WTC11 (cell line): ENCODE results near the gene NALCN. TPM values are rescaled to one million over a fixed set of nuclear protein-coding genes. Genes with fewer than 3 reads are reported as not detected.

Source experiments
- ATAC-seq: fragments of 200-7000 bp; cut with Tn5 transposase; 2 replicates; pipeline ENCODE4 v1.10.0; 2021; ENCODE audit warnings: mild to moderate bottlenecking, moderate library complexity
- Bru-seq: library from RNA; stranded (reverse); fragments of 400-500 nt; gene quantifications from one replicate; lab custom pipeline; 2021; lab: Mats Ljungman, UMichigan
- CTCF ChIA-PET: fragments of 300-600 bp; sonication (Branson Sonifier 250); formaldehyde crosslinking; loops from one replicate; lab custom pipeline; 2021; ENCODE audit warnings: antibody characterized with exemption; lab: Charles Lee
- POLR2A ChIA-PET: fragments of 350-600 bp; sonication (Branson Sonifier 250); formaldehyde crosslinking; loops from one replicate; lab custom pipeline; 2021; ENCODE audit warnings: antibody characterized with exemption; lab: Charles Lee
- DNase-seq: peaks from one replicate; pipeline ENCODE4 v3.0.0; 2021; ENCODE audit warnings: low spot score
- H3K27ac Mint-ChIP-seq: 2 replicates; pipeline ENCODE4 v1.8.0; 2021; ENCODE audit warnings: mixed read lengths
- H3K27me3 Mint-ChIP-seq: 2 replicates; pipeline ENCODE4 v1.8.0; 2021; ENCODE audit warnings: low read depth, mild to moderate bottlenecking, moderate library complexity, mixed read lengths
- H3K36me3 Mint-ChIP-seq: 2 replicates; pipeline ENCODE4 v1.8.0; 2021; ENCODE audit warnings: mixed read lengths
- H3K4me1 Mint-ChIP-seq: 2 replicates; pipeline ENCODE4 v1.8.0; 2022; ENCODE audit warnings: mixed read lengths
- H3K4me3 Mint-ChIP-seq: 2 replicates; pipeline ENCODE4 v1.8.0; 2021; ENCODE audit warnings: mild to moderate bottlenecking, moderate library complexity, mixed read lengths
- H3K9me3 Mint-ChIP-seq: 2 replicates; pipeline ENCODE4 v1.8.0; 2021; ENCODE audit warnings: mixed read lengths
- ATF3 ChIP-seq: sonication (generic); formaldehyde crosslinking; conservative IDR thresholded peaks from 2 replicates; pipeline ENCODE4 v1.8.1; 2022; ENCODE audit warnings: mild to moderate bottlenecking, missing genetic modification reagents
- CREM ChIP-seq: sonication (generic); formaldehyde crosslinking; IDR thresholded peaks from 2 replicates; pipeline ENCODE4 v1.8.1; 2022; ENCODE audit warnings: mild to moderate bottlenecking, missing genetic modification reagents, moderate library complexity
- FOXK1 ChIP-seq: sonication (generic); formaldehyde crosslinking; IDR thresholded peaks from 2 replicates; pipeline ENCODE4 v1.8.0; 2022; ENCODE audit warnings: mild to moderate bottlenecking, moderate library complexity, missing genetic modification reagents
- FOXP4 ChIP-seq: sonication (generic); formaldehyde crosslinking; IDR thresholded peaks from 2 replicates; pipeline ENCODE4 v1.8.0; 2022; ENCODE audit warnings: mild to moderate bottlenecking, missing genetic modification reagents
- GABPB1 ChIP-seq: sonication (generic); formaldehyde crosslinking; IDR thresholded peaks from 2 replicates; pipeline ENCODE4 v1.8.1; 2023; ENCODE audit warnings: mild to moderate bottlenecking, missing genetic modification reagents
- GRHL2 ChIP-seq: fragments of 250-450 bp; sonication (Bioruptor Pico); IDR thresholded peaks from 2 replicates; pipeline ENCODE4 v1.8.0; 2022; ENCODE audit warnings: mild to moderate bottlenecking, moderate library complexity; ENCODE audit not compliant: insufficient replicate concordance, severe bottlenecking
- GTF2I ChIP-seq: fragments of 250-450 bp; sonication (Bioruptor Pico); conservative IDR thresholded peaks from 2 replicates; pipeline ENCODE4 v1.4.0; 2021; ENCODE audit warnings: mild to moderate bottlenecking
- IRF1 ChIP-seq: sonication (generic); formaldehyde crosslinking; IDR thresholded peaks from 2 replicates; pipeline ENCODE4 v1.8.0; 2023; ENCODE audit warnings: missing genetic modification reagents
- IRF2 ChIP-seq: sonication (generic); formaldehyde crosslinking; IDR thresholded peaks from 2 replicates; pipeline ENCODE4 v1.8.0; 2022; ENCODE audit warnings: low read depth, missing genetic modification reagents, borderline replicate concordance
- JAZF1 ChIP-seq: fragments of 250-450 bp; sonication (Bioruptor Pico); IDR thresholded peaks from 2 replicates; pipeline ENCODE4 v1.9.0; 2021; ENCODE audit warnings: moderate library complexity, mild to moderate bottlenecking, inconsistent platforms
- KAT7 ChIP-seq: sonication (generic); formaldehyde crosslinking; IDR thresholded peaks from 2 replicates; pipeline ENCODE4 v1.8.1; 2023; ENCODE audit warnings: missing genetic modification reagents, mild to moderate bottlenecking, borderline replicate concordance
- MLX ChIP-seq: sonication (generic); formaldehyde crosslinking; IDR thresholded peaks from 2 replicates; pipeline ENCODE4 v1.8.1; 2023; ENCODE audit warnings: mild to moderate bottlenecking, missing genetic modification reagents, moderate library complexity
- MYBL2 ChIP-seq: sonication (generic); formaldehyde crosslinking; IDR thresholded peaks from 2 replicates; pipeline ENCODE4 v1.8.1; 2023; ENCODE audit warnings: mild to moderate bottlenecking, moderate library complexity, missing genetic modification reagents
- NR3C1 ChIP-seq: sonication (generic); formaldehyde crosslinking; conservative IDR thresholded peaks from 2 replicates; pipeline ENCODE4 v1.8.1; 2023; ENCODE audit warnings: low read depth, mild to moderate bottlenecking, missing genetic modification reagents
- PREB ChIP-seq: sonication (generic); formaldehyde crosslinking; IDR thresholded peaks from 2 replicates; pipeline ENCODE4 v1.8.1; 2022; ENCODE audit warnings: mild to moderate bottlenecking, missing genetic modification reagents, moderate library complexity, borderline replicate concordance
- SOX15 ChIP-seq: fragments of 250-450 bp; sonication (Bioruptor Pico); IDR thresholded peaks from 2 replicates; pipeline ENCODE4 v1.9.0; 2021; ENCODE audit warnings: mild to moderate bottlenecking
- TEAD1 ChIP-seq: sonication (generic); formaldehyde crosslinking; IDR thresholded peaks from 2 replicates; pipeline ENCODE4 v1.8.0; 2022; ENCODE audit warnings: mild to moderate bottlenecking, missing genetic modification reagents
- ZBTB43 ChIP-seq: sonication (generic); formaldehyde crosslinking; IDR thresholded peaks from 2 replicates; pipeline ENCODE4 v1.8.1; 2023; ENCODE audit warnings: mild to moderate bottlenecking, missing genetic modification reagents
- ZMAT4 ChIP-seq: fragments of 250-450 bp; sonication (Bioruptor Pico); IDR thresholded peaks from 2 replicates; pipeline ENCODE4 v1.9.0; 2021; ENCODE audit warnings: mild to moderate bottlenecking
- ZNF317 ChIP-seq: sonication (generic); formaldehyde crosslinking; IDR thresholded peaks from 2 replicates; pipeline ENCODE4 v1.8.1; 2023; ENCODE audit warnings: low read depth, mild to moderate bottlenecking, moderate library complexity, missing genetic modification reagents, borderline replicate concordance
- ZSCAN18 ChIP-seq: fragments of 250-450 bp; sonication (Bioruptor Pico); IDR thresholded peaks from 2 replicates; pipeline ENCODE4 v2.1.2; 2022; ENCODE audit warnings: mild to moderate bottlenecking, moderate library complexity
- long read RNA-seq, 3 experiments: library from RNA in 1 of 3; library from capped mRNA in 1 of 3; library from polyadenylated mRNA in 1 of 3; unstranded in 2 of 3; stranded (forward) in 1 of 3; transcript quantifications; one replicate each; pipeline ENCODE4 v2.0.0, GENCODE V29; 2021
- total RNA-seq: library from RNA; stranded (reverse); gene quantifications from 3 replicates; pipeline ENCODE4 v1.2.3, GENCODE V29; 2021

Gene NALCN
- 0.11 to 0.34 TPM (median 0.33 TPM) in 3 replicates for total RNA-seq
- percentile 12 among the genes with signal in this experiment for Bru-seq, nascent RNA
- long read RNA-seq, experiment 1, partial matches to known transcripts: 2 of 3 reads
- long read RNA-seq, experiment 1, other reads (novel, unspliced or antisense): 1 of 3 reads
- long read RNA-seq, experiment 2: 0 reads
- long read RNA-seq, experiment 3: 0 reads

GRCh38 chr13:101416181-101417042 is at the start of gene NALCN:
TSS of gene NALCN (minus strand) at chr13:101416508. CDS start at chr13:101399126, 17,382 bp downstream.
- no peaks in the 10 kb centered on the region for H3K9me3 Mint-ChIP-seq
- peak within 1 kb of the TSS; percentile 75 for H3K4me3 Mint-ChIP-seq
- DNase-seq (peak; percentile 34), ATAC-seq (peak; percentile 80)
- ChIA-PET CTCF (interaction anchor here (0.7 kb wide), 1 partner anchor 258 kb away, joined by 3 read pairs; no protein-coding TSS in a partner anchor), POLR2A (interaction anchor here (0.6 kb wide), 2 partner anchors 9 to 22 kb away, joined by 3 read pairs; no protein-coding TSS in a partner anchor)
- H3K36me3 Mint-ChIP-seq: no peaks in the 10 kb centered on the region
- no peak within 1 kb of the TSS for H3K27ac Mint-ChIP-seq
- TF ChIP-seq GABPB1 (CRISPR knock-in tag): no peak
- TF ChIP-seq GRHL2 (CRISPR knock-in tag): no peak
- TF ChIP-seq IRF2 (CRISPR knock-in tag): no peak
- no peak for TF ChIP-seq KAT7 (CRISPR knock-in tag)
- TF ChIP-seq ZNF317 (CRISPR knock-in tag): no peak
- TF ChIP-seq JAZF1 (CRISPR knock-in tag): no peak
- no peak for TF ChIP-seq PREB (CRISPR knock-in tag)
- no peak for TF ChIP-seq ZBTB43 (CRISPR knock-in tag)
- TF ChIP-seq NR3C1 (CRISPR knock-in tag): no peak
- TF ChIP-seq ZSCAN18: no peak
- TF ChIP-seq ATF3 (CRISPR knock-in tag): no peak
- no peak for TF ChIP-seq FOXP4 (CRISPR knock-in tag)
- TF ChIP-seq IRF1: no peak
- TF ChIP-seq ZMAT4 (CRISPR knock-in tag): no peak
- H3K27me3 Mint-ChIP-seq: peaks cover 26% of the 10 kb centered on the region
- peaks cover 12% of the 10 kb centered on the region for H3K4me1 Mint-ChIP-seq

GRCh38 chr13:101465877-101466276 is 49.6 kb upstream of the NALCN start:
- no peak overlapping the region for H3K4me3 Mint-ChIP-seq
- DNase-seq (no peak), ATAC-seq (no peak)
- no peak overlapping the region for H3K27ac Mint-ChIP-seq
- no peaks in the 10 kb centered on the region for H3K4me1 Mint-ChIP-seq
- no peaks in the 10 kb centered on the region for H3K27me3 Mint-ChIP-seq
- ChIA-PET CTCF (no interaction called here), POLR2A (no interaction called here)
- no peaks in the 10 kb centered on the region for H3K36me3 Mint-ChIP-seq
- peaks cover under 1% of the 10 kb centered on the region for H3K9me3 Mint-ChIP-seq
- TF ChIP-seq MYBL2 (CRISPR knock-in tag) (no peak), SOX15 (no peak), IRF2 (CRISPR knock-in tag) (no peak), CREM (CRISPR knock-in tag) (no peak), TEAD1 (CRISPR knock-in tag) (no peak), GTF2I (no peak), FOXK1 (CRISPR knock-in tag) (no peak), MLX (CRISPR knock-in tag) (no peak)
